Kasumi-1 (cell line): ENCODE data around the gene RPL32.

Experiments
- DNase-seq, 2 experiments: peaks; one replicate each; lab custom pipeline; 2025; lab: John Stamatoyannopoulos, UW

RPL32 gene

GRCh38 chr3:12832350-12833221, 8.8 kb downstream of the RPL32 start:
- no peak for DNase-seq

GRCh38 chr3:12831301-12831866, 10.0 kb downstream of the RPL32 start:
- no peak for DNase-seq

- DNase-seq = no peak
These were observed 10.6 kb downstream of the RPL32 start for GRCh38 chr3:12830785-12831156.

DNA sequence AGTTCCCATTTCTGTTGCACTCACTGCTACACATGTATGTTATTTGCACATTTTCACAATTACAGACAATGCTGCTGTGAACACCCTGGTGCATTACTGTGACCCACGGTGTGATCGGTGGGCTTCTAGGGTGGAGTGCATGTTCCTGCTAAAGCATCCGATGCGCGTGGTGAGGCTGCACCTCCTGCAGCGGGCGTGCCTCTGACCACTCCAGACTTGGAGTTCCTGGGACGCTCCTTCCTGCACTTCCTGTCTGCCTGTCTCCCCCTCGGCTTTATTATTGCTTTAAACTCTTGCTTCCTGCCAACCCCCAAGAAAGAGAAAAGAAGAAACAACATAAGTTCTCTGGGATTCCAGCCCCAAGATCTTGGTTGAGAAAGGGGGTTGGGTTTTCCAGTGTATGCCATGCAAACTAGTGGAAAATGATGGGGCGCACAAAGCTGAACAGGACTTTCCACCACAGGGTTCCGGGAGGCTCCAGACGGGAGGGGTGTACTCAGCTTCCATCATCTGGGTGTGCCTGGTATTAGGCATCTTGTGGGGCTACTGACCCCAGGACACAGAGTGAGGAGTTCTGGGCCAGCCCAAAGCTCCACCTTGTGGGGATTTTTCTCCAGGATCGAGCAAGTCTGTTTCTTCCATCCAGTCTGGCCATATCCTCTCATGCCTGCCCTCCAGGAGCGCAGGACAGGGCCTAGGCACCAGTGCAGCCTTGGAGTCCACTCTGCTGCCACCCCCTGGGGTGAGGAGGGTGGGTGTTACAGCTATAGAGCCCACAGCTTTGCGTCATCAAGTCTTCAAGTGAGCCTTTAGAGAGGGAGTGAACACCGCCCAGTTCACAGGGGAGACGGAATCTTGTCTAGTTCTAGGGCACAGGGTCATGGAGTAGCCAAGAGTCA, 11.2 kb downstream of the RPL32 start:
- no peak for DNase-seq

DNA sequence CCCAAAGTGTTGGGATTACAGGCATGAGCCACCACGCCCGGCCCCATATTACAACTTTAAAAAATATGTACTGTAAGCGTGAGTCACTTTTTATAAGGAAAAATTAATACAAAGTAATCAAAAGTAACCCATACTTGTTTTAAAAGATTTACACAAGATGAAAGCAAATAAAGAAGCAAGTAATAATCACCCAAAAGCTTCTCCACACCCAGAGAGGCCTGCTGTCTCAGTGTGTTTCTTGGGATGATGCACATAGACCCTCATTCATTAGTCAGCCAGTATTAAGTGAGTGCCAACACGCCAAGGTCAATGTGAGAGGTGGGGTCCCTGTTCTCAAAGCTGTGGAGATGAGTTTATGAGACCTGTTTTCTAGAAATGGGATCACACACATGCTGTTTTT, 12.0 kb downstream of the RPL32 start:
- no peak for DNase-seq

GRCh38 chr3:12828751-12829150, 12.6 kb downstream of the RPL32 start:
- DNase-seq = no peak

DNA sequence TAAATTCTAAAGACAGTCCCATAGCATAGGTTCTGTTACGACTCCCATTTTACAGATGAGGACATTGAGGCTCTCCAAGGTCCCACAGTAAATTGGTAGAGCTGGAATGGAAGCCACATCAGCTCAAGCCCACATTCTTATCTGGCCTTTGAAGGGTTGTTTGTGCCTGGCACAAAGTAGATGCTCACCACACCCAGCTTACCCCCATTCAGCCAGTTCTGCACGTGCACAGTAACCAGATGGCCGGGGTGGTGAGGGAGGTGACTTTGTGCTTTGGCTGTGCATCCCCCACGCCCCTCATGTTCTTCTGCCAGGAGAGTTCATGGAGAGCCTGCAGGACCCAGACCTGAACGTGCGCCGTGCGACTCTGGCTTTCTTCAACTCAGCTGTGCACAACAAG, 16.2 kb downstream of the RPL32 start:
- no peak for DNase-seq

GRCh38 chr3:12824299-12824698, 17.1 kb downstream of the RPL32 start:
- no peak for DNase-seq

DNA sequence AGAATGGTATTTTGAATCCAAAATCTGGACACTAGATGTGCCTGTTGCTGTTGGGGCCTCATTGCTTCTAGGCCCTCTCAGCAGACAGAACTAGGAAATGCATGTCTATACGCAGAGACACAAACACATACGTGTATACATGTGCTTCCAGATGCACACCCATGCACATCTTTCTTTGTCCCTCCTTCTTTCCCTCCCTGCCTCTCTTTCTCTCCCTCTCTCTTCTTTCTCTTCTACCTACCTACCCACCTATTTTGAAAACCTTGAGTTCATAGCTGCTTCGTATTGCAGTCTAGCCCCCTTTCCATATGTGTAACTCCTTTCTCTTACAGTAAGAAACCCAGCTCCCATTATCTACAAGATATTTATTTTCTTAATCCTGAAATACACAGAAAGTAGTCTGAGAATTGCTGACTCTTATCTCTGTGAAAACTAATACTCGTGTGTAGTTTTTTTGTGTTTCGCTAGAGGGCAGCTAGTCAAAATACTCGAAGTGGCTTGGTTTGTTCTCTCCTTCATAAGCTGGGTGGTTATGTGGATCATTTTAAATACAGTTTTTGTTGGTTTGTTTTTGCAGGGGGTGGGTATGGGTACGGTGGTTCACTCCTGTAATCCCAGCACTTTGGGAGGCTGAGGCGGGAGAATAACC, 18.5 kb downstream of the RPL32 start:
- peak; percentile 73 to 80 for DNase-seq

GRCh38 chr3:12818773-12819172, 22.6 kb downstream of the RPL32 start:
- DNase-seq = no peak

GRCh38 chr3:12818273-12818672, 23.1 kb downstream of the RPL32 start:
- DNase-seq = no peak

GRCh38 chr3:12817343-12817710, 24.0 kb downstream of the RPL32 start:
- peak; percentile 13 to 23 for DNase-seq

GRCh38 chr3:12816521-12817342, 24.6 kb downstream of the RPL32 start:
- no peak for DNase-seq

GRCh38 chr3:12815719-12816118, 25.6 kb downstream of the RPL32 start:
- no peak for DNase-seq

DNA sequence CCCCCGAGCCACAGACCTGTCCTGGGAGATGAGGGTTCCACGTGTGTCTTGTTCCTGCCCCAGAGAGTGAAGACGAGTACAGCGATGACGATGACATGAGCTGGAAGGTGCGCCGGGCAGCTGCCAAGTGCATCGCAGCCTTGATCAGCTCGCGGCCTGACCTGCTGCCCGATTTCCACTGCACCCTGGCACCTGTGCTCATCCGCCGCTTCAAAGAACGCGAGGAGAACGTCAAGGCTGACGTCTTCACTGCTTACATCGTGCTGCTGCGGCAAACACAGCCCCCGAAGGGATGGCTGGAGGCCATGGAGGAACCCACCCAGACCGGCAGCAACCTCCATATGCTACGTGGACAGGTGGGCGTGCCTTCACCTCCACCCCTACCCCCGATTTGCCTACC, 26.3 kb downstream of the RPL32 start:
- no peak for DNase-seq

- DNase-seq = no peak
These were observed 27.4 kb downstream of the RPL32 start for GRCh38 chr3:12813967-12814366.

DNA sequence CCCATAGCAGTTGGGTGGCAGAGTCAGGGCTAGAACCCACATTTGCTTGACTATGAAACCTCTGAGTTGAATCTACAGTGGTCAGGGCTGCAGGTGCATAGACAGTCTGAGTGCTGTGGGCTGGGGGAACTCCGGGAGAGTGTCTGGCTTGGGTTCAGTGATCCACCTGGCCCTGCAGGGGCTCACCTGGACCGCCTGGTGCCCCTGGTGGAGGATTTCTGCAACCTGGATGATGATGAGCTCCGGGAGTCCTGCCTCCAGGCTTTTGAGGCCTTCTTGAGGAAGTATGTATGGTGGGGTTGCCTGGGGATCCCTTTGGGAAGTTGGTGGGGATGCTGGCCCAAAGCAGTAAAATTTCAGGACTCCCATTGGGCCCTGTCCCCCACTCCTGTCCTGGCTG, 28.6 kb downstream of the RPL32 start:
- no peak for DNase-seq

DNA sequence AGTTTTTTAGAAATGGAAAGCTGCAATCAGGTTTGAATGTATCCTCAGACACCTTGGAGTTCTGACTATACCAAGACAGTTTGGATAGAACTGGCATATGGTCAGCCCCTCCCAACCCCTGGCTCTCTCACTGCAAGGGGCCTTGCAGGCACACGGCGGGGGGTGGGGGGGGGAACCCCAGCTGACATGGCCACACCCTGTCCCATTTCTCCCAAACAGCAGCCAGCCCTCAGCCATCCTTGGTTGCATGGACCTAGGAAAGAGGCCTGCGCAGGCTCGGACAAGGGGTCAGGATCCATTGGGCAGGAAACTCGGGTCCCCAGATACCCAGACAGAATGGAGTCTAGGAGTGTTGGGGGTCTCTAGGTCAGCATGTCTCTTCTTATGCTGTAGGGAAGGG, 30.4 kb downstream of the RPL32 start:
- no peak for DNase-seq

GRCh38 chr3:12810013-12810780, 31.2 kb downstream of the RPL32 start:
- peak; percentile 85 to 93 for DNase-seq

GRCh38 chr3:12809435-12809834, 31.9 kb downstream of the RPL32 start:
- no peak for DNase-seq

GRCh38 chr3:12809001-12809400, 32.4 kb downstream of the RPL32 start:
- DNase-seq = no peak
